ENCODE results near the gene MAN2C1. TPM values are rescaled to one million over a fixed set of nuclear protein-coding genes. Genes with fewer than 3 reads are reported as not detected.

Gene MAN2C1
- total RNA-seq, 3 donors from 2014 or later, result 112 to 259 (median 169) TPM

GRCh38 chr15:75361361-75361988, 6.9 kb downstream of the MAN2C1 start:
- no peaks in the 10 kb centered on the region for H3K9me3 ChIP-seq
- no peaks in the 10 kb centered on the region for H3K4me1 ChIP-seq
- no peak overlapping the region for H3K4me3 ChIP-seq
- no peak for DNase-seq (ENCODE audit: low spot score in 2 of 2)
- no peak for TF ChIP-seq CTCF (IDR thresholded peaks at IDR 0.05)
- no peak for TF ChIP-seq POLR2A (IDR thresholded peaks at IDR 0.05)
- TF ChIP-seq POLR2AphosphoS5 (IDR thresholded peaks at IDR 0.05), result no peak
- no peak overlapping the region for H3K27ac ChIP-seq
- H3K36me3 ChIP-seq, result peaks cover 14% of the 10 kb centered on the region
- H3K27me3 ChIP-seq, result no peaks in the 10 kb centered on the region
- intact Hi-C loops (cut with DNase I; ENCODE audit: low total_unique reads), result no loop called here

- no peak overlapping the region for H3K27ac ChIP-seq
- peaks cover 14% of the 10 kb centered on the region for H3K36me3 ChIP-seq
- no peak overlapping the region for H3K4me3 ChIP-seq
- no peaks in the 10 kb centered on the region for H3K9me3 ChIP-seq
- H3K4me1 ChIP-seq, result no peaks in the 10 kb centered on the region
- no peak for TF ChIP-seq POLR2AphosphoS5 (IDR thresholded peaks at IDR 0.05)
- intact Hi-C loops (cut with DNase I; ENCODE audit: low total_unique reads), result no loop called here
- H3K27me3 ChIP-seq, result no peaks in the 10 kb centered on the region
- DNase-seq (ENCODE audit: low spot score in 2 of 2), result no peak
These were observed 7.6 kb downstream of the MAN2C1 start for GRCh38 chr15:75360856-75361255.

- intact Hi-C loops (cut with DNase I; ENCODE audit: low total_unique reads), result no loop called here
- TF ChIP-seq POLR2AphosphoS5 (IDR thresholded peaks at IDR 0.05) (no peak), CTCF (IDR thresholded peaks at IDR 0.05) (no peak), POLR2A (IDR thresholded peaks at IDR 0.05) (no peak)
- DNase-seq (ENCODE audit: low spot score in 2 of 2), result no peak
- Histone ChIP-seq H3K9me3 (no peaks in the 10 kb centered on the region), H3K4me3 (no peak overlapping the region), H3K36me3 (peaks cover 14% of the 10 kb centered on the region), H3K27ac (no peak overlapping the region), H3K4me1 (no peaks in the 10 kb centered on the region), H3K27me3 (no peaks in the 10 kb centered on the region)
These were observed 8.0 kb downstream of the MAN2C1 start for GRCh38 chr15:75360391-75360790.

- no peak overlapping the region for H3K27ac ChIP-seq
- TF ChIP-seq POLR2AphosphoS5 (IDR thresholded peaks at IDR 0.05) (no peak), CTCF (IDR thresholded peaks at IDR 0.05) (no peak), POLR2A (IDR thresholded peaks at IDR 0.05) (no peak)
- no peak overlapping the region for H3K4me3 ChIP-seq
- peaks cover 12% of the 10 kb centered on the region for H3K36me3 ChIP-seq
- intact Hi-C loops (cut with DNase I; ENCODE audit: low total_unique reads), result no loop called here
- H3K9me3 ChIP-seq, result no peaks in the 10 kb centered on the region
- DNase-seq (ENCODE audit: low spot score in 2 of 2), result no peak
- H3K4me1 ChIP-seq, result no peaks in the 10 kb centered on the region
- no peaks in the 10 kb centered on the region for H3K27me3 ChIP-seq
These were observed 8.7 kb downstream of the MAN2C1 start for GRCh38 chr15:75359537-75360250.

GRCh38 chr15:75358771-75359536, 9.5 kb downstream of the MAN2C1 start:
- no peaks in the 10 kb centered on the region for H3K9me3 ChIP-seq
- H3K4me3 ChIP-seq, result no peak overlapping the region
- no peak for DNase-seq (ENCODE audit: low spot score in 2 of 2)
- no peak overlapping the region for H3K27ac ChIP-seq
- H3K36me3 ChIP-seq, result peaks cover 9% of the 10 kb centered on the region
- intact Hi-C loops (cut with DNase I; ENCODE audit: low total_unique reads), result no loop called here
- no peaks in the 10 kb centered on the region for H3K4me1 ChIP-seq
- TF ChIP-seq POLR2A (IDR thresholded peaks at IDR 0.05) (no peak), POLR2AphosphoS5 (IDR thresholded peaks at IDR 0.05) (no peak), CTCF (IDR thresholded peaks at IDR 0.05) (no peak)
- no peaks in the 10 kb centered on the region for H3K27me3 ChIP-seq

Measured in breast epithelium (tissue), 4 donors.